GM13976 (cell line): ENCODE data around the gene ZNF77.
"Not testable (repeated sequence)": the region's sequence is repeated elsewhere in the genome, so short reads cannot be mapped to it uniquely, and the experiment has no call there.

Source experiments
- DNase-seq: peaks from one replicate; pipeline ENCODE4 v3.0.0; 2012; ENCODE audit warnings: low spot score
- CTCF ChIP-seq: IDR thresholded peaks from 2 replicates; pipeline ENCODE4 v1.5.1; 2012; ENCODE audit warnings: borderline replicate concordance, mild to moderate bottlenecking; ENCODE audit not compliant: insufficient read depth; ENCODE audit errors: extremely low read depth, missing control alignments, control extremely low read depth
- in situ Hi-C: fragments of 300-500 bp; cut with MboI; formaldehyde crosslinking; loops from one replicate; pipeline ENCODE4 v1.12.0; 2022; ENCODE audit warnings: low sequenced_read_pairs, mixed read lengths, inconsistent platforms; ENCODE audit not compliant: unreplicated experiment

ZNF77 gene

GRCh38 chr19:2973229-2973628 is 28.5 kb upstream of the ZNF77 start:
- in situ Hi-C loops, result no loop called here
- TF ChIP-seq CTCF, result no peak
- no peak for DNase-seq

- no peak for TF ChIP-seq CTCF
- DNase-seq, result no peak
- in situ Hi-C loops, result no loop called here
Measured at GRCh38 chr19:2970201-2970835, 25.5 kb upstream of the ZNF77 start.

- DNase-seq, result no peak
- TF ChIP-seq CTCF, result no peak
- in situ Hi-C loops, result no loop called here
Measured at GRCh38 chr19:2969104-2969504, 24.3 kb upstream of the ZNF77 start.

GRCh38 chr19:2967972-2968371 is 23.2 kb upstream of the ZNF77 start:
- in situ Hi-C loops, result no loop called here
- TF ChIP-seq CTCF, result no peak
- DNase-seq, result no peak

- in situ Hi-C loops, result no loop called here
Measured at GRCh38 chr19:2964874-2965273, 20.1 kb upstream of the ZNF77 start.

GRCh38 chr19:2963631-2964030 is 18.9 kb upstream of the ZNF77 start:
- in situ Hi-C loops, DNase-seq: not testable (repeated sequence)

More at GRCh38 chr19:2964874-2965273, 20.1 kb upstream of the ZNF77 start:
- no peak for DNase-seq
- no peak for TF ChIP-seq CTCF

GRCh38 chr19:2963122-2963521 is 18.4 kb upstream of the ZNF77 start:
- no peak for TF ChIP-seq CTCF
- in situ Hi-C loops, result no loop called here
- no peak for DNase-seq
